ENCODE data around the gene PRM1. TPM values are rescaled to one million over a fixed set of nuclear protein-coding genes. Genes with fewer than 3 reads are reported as not detected.
"Not testable (repeated sequence)": the region's sequence is repeated elsewhere in the genome, so short reads cannot be mapped to it uniquely, and the experiment has no call there.

Gene PRM1
- total RNA-seq, 2 donors from 2014 or later: 1.8 to 992 TPM

- no peaks in the 10 kb centered on the region for H3K36me3 ChIP-seq
- H3K27ac ChIP-seq: no peak overlapping the region
- DNase-seq (ENCODE audit: low spot score): no peak
- intact Hi-C loops (cut with DNase I): no loop called here
- no peak overlapping the region for H3K4me3 ChIP-seq
- H3K9me3 ChIP-seq: no peaks in the 10 kb centered on the region
- H3K27me3 ChIP-seq (replicated peaks; ENCODE audit: insufficient read depth): no peaks in the 10 kb centered on the region
- no peaks in the 10 kb centered on the region for H3K4me1 ChIP-seq (replicated peaks)
- TF ChIP-seq CTCF (IDR thresholded peaks at IDR 0.05) (no peak), POLR2AphosphoS5 (IDR thresholded peaks at IDR 0.05) (no peak)
- WGBS: 90% methylated on average over 7 of the region's 7 CpGs
Observed at GRCh38 chr16:11292076-11292748, 11.1 kb upstream of the PRM1 start.

- intact Hi-C loops (cut with DNase I): no loop called here
- 43% methylated on average over 10 of the region's 10 CpGs for WGBS
- H3K9me3 ChIP-seq: no peaks in the 10 kb centered on the region
- H3K27me3 ChIP-seq (replicated peaks; ENCODE audit: insufficient read depth): no peaks in the 10 kb centered on the region
- DNase-seq (ENCODE audit: low spot score): no peak
- TF ChIP-seq POLR2AphosphoS5 (IDR thresholded peaks at IDR 0.05): no peak
- TF ChIP-seq POLR2A (IDR thresholded peaks at IDR 0.05): no peak
- no peak for TF ChIP-seq CTCF (IDR thresholded peaks at IDR 0.05)
- H3K27ac ChIP-seq: no peak overlapping the region
- no peak overlapping the region for H3K4me3 ChIP-seq
- no peaks in the 10 kb centered on the region for H3K4me1 ChIP-seq (replicated peaks)
- H3K36me3 ChIP-seq: no peaks in the 10 kb centered on the region
Observed at GRCh38 chr16:11291091-11291703, 10.1 kb upstream of the PRM1 start.

GRCh38 chr16:11290102-11290893, 9.2 kb upstream of the PRM1 start:
- Histone ChIP-seq H3K27me3 (replicated peaks; ENCODE audit: insufficient read depth) (no peaks in the 10 kb centered on the region), H3K36me3 (no peaks in the 10 kb centered on the region), H3K9me3 (no peaks in the 10 kb centered on the region), H3K4me3 (no peak overlapping the region), H3K27ac (no peak overlapping the region), H3K4me1 (replicated peaks) (no peaks in the 10 kb centered on the region)
- WGBS: 91% methylated on average over 8 of the region's 8 CpGs
- TF ChIP-seq POLR2AphosphoS5 (IDR thresholded peaks at IDR 0.05) (no peak), CTCF (IDR thresholded peaks at IDR 0.05) (no peak), POLR2A (IDR thresholded peaks at IDR 0.05) (no peak)
- intact Hi-C loops (cut with DNase I): no loop called here
- no peak for DNase-seq (ENCODE audit: low spot score)

GRCh38 chr16:11289696-11290095, 8.6 kb upstream of the PRM1 start:
- H3K36me3 ChIP-seq; H3K9me3 ChIP-seq; intact Hi-C loops (cut with DNase I); H3K4me1 ChIP-seq (replicated peaks); H3K27ac ChIP-seq; H3K4me3 ChIP-seq; H3K27me3 ChIP-seq (replicated peaks; ENCODE audit: insufficient read depth); DNase-seq (ENCODE audit: low spot score): not testable (repeated sequence)
- WGBS: 91% methylated on average over 4 of the region's 4 CpGs

- 98% methylated on average over 2 of the region's 2 CpGs for WGBS
Observed at GRCh38 chr16:11289202-11289601, 8.1 kb upstream of the PRM1 start.

More at GRCh38 chr16:11289202-11289601, 8.1 kb upstream of the PRM1 start:
- TF ChIP-seq CTCF (IDR thresholded peaks at IDR 0.05): no peak
- H3K9me3 ChIP-seq: no peaks in the 10 kb centered on the region
- intact Hi-C loops (cut with DNase I): no loop called here
- no peaks in the 10 kb centered on the region for H3K27me3 ChIP-seq (replicated peaks; ENCODE audit: insufficient read depth)
- no peak overlapping the region for H3K4me3 ChIP-seq
- no peak for DNase-seq (ENCODE audit: low spot score)
- no peaks in the 10 kb centered on the region for H3K4me1 ChIP-seq (replicated peaks)
- H3K36me3 ChIP-seq: no peaks in the 10 kb centered on the region
- no peak overlapping the region for H3K27ac ChIP-seq

Measured in prostate gland (tissue), 2 donors.